Measurements from ENCODE around the gene SH3BP5L.

- no peak for TF ChIP-seq CTCF (IDR thresholded peaks at IDR 0.05)
- TF ChIP-seq POLR2A (IDR thresholded peaks at IDR 0.05): no peak
Observed at GRCh38 chr1:248831842-248832241, 6.1 kb upstream of the SH3BP5L start.

Data from tibial nerve (tissue), 3 donors.